ENCODE data around the gene SLC39A11.

Gene SLC39A11

GRCh38 chr17:72978593-72979218 lies 113.8 kb downstream of the SLC39A11 start:
- H3K4me1 ChIP-seq (ENCODE audit: low read length), result no peaks in the 10 kb centered on the region
- no peaks in the 10 kb centered on the region for H3K36me3 ChIP-seq (replicated peaks; ENCODE audit: insufficient read depth, low read length)
- H3K9me2 ChIP-seq (replicated peaks; ENCODE audit: insufficient read depth, low read length), result no peaks in the 10 kb centered on the region
- no peaks in the 10 kb centered on the region for H3K79me2 ChIP-seq (ENCODE audit: low read length)
- H3K27ac ChIP-seq (ENCODE audit: low read length), result no peak overlapping the region
- no peak overlapping the region for H3K4me2 ChIP-seq (ENCODE audit: low read depth, low read length)
- H3K9ac ChIP-seq (ENCODE audit: low read length), result no peak overlapping the region
- no peak overlapping the region for H3K4me3 ChIP-seq (ENCODE audit: low read length)
- no peaks in the 10 kb centered on the region for H3F3A ChIP-seq (ENCODE audit: insufficient read depth, low read length)
- H3K9me3 ChIP-seq (replicated peaks; ENCODE audit: insufficient read depth, low read length), result no peaks in the 10 kb centered on the region
- no peaks in the 10 kb centered on the region for H4K20me1 ChIP-seq (ENCODE audit: insufficient read depth, low read length)
- H2AFZ ChIP-seq (ENCODE audit: low read length), result no peak overlapping the region
- no peak for DNase-seq
- no peaks in the 10 kb centered on the region for H3K27me3 ChIP-seq (replicated peaks; ENCODE audit: insufficient read depth, low read length)
- TF ChIP-seq CTCF (IDR thresholded peaks at IDR 0.05; ENCODE audit: low read length) (no peak), EZH2phosphoT487 (IDR thresholded peaks at IDR 0.05; ENCODE audit: low read length) (no peak), EZH2 (optimal IDR thresholded peaks at IDR 0.05; ENCODE audit: low read depth, low read length) (no peak)

GRCh38 chr17:72977771-72978417 lies 114.6 kb downstream of the SLC39A11 start:
- H3K4me2 ChIP-seq (ENCODE audit: low read depth, low read length), result no peak overlapping the region

GRCh38 chr17:72976971-72977770 lies 115.3 kb downstream of the SLC39A11 start:
- H3K9ac ChIP-seq (ENCODE audit: low read length), result no peak overlapping the region
- H4K20me1 ChIP-seq (ENCODE audit: insufficient read depth, low read length), result no peaks in the 10 kb centered on the region
- DNase-seq, result no peak
- H3K27me3 ChIP-seq (replicated peaks; ENCODE audit: insufficient read depth, low read length), result no peaks in the 10 kb centered on the region
- H3K9me3 ChIP-seq (replicated peaks; ENCODE audit: insufficient read depth, low read length), result no peaks in the 10 kb centered on the region
- H3K9me2 ChIP-seq (replicated peaks; ENCODE audit: insufficient read depth, low read length), result no peaks in the 10 kb centered on the region
- TF ChIP-seq EZH2phosphoT487 (IDR thresholded peaks at IDR 0.05; ENCODE audit: low read length) (no peak), CTCF (IDR thresholded peaks at IDR 0.05; ENCODE audit: low read length) (no peak), EZH2 (optimal IDR thresholded peaks at IDR 0.05; ENCODE audit: low read depth, low read length) (no peak)
- no peaks in the 10 kb centered on the region for H3K36me3 ChIP-seq (replicated peaks; ENCODE audit: insufficient read depth, low read length)
- H3K4me1 ChIP-seq (ENCODE audit: low read length), result no peaks in the 10 kb centered on the region
- no peaks in the 10 kb centered on the region for H3K79me2 ChIP-seq (ENCODE audit: low read length)
- H3F3A ChIP-seq (ENCODE audit: insufficient read depth, low read length), result no peaks in the 10 kb centered on the region
- no peak overlapping the region for H3K4me3 ChIP-seq (ENCODE audit: low read length)
- H3K27ac ChIP-seq (ENCODE audit: low read length), result no peak overlapping the region
- no peak overlapping the region for H3K4me2 ChIP-seq (ENCODE audit: low read depth, low read length)
- H2AFZ ChIP-seq (ENCODE audit: low read length), result no peak overlapping the region

More at GRCh38 chr17:72977771-72978417, 114.6 kb downstream of the SLC39A11 start:
- Histone ChIP-seq H4K20me1 (ENCODE audit: insufficient read depth, low read length) (no peaks in the 10 kb centered on the region), H3K27ac (ENCODE audit: low read length) (no peak overlapping the region), H3F3A (ENCODE audit: insufficient read depth, low read length) (no peaks in the 10 kb centered on the region), H3K27me3 (replicated peaks; ENCODE audit: insufficient read depth, low read length) (no peaks in the 10 kb centered on the region), H2AFZ (ENCODE audit: low read length) (no peak overlapping the region), H3K36me3 (replicated peaks; ENCODE audit: insufficient read depth, low read length) (no peaks in the 10 kb centered on the region), H3K9me2 (replicated peaks; ENCODE audit: insufficient read depth, low read length) (no peaks in the 10 kb centered on the region), H3K9me3 (replicated peaks; ENCODE audit: insufficient read depth, low read length) (no peaks in the 10 kb centered on the region), H3K4me1 (ENCODE audit: low read length) (no peaks in the 10 kb centered on the region), H3K4me3 (ENCODE audit: low read length) (no peak overlapping the region), H3K9ac (ENCODE audit: low read length) (no peak overlapping the region), H3K79me2 (ENCODE audit: low read length) (no peaks in the 10 kb centered on the region)
- DNase-seq, result no peak
- TF ChIP-seq EZH2 (optimal IDR thresholded peaks at IDR 0.05; ENCODE audit: low read depth, low read length), result no peak
- no peak for TF ChIP-seq CTCF (IDR thresholded peaks at IDR 0.05; ENCODE audit: low read length)
- TF ChIP-seq EZH2phosphoT487 (IDR thresholded peaks at IDR 0.05; ENCODE audit: low read length), result no peak

Measured in MM.1S (cell line).